Spleen (tissue), 11 donors: ENCODE measurements around the gene NRSN2. TPM values are rescaled to one million over a fixed set of nuclear protein-coding genes. Genes with fewer than 3 reads are reported as not detected.
A peak's percentile ranks its signal among the peaks of the same experiment; 100 is the strongest.

Experiments used
- DNase-seq: peaks from one replicate; pipeline ENCODE4 v3.0.0-alpha.2; 2020
- H3K27ac ChIP-seq, 8 donors: fragments of 200-600 bp; sonication (generic) in 7 of 8; 1 replicate in 4 of 8; 2 replicates in 4 of 8; pipeline versions ENCODE4 v1.5.0 to v1.8.0; 2016 to 2021; ENCODE audit warnings: inconsistent platforms in 4 of 8, mild to moderate bottlenecking in 4 of 8, moderate library complexity in 1 of 8
- H3K27me3 ChIP-seq, 7 donors: fragments of 200-600 bp; sonication (generic) in 6 of 7; replicated peaks in 1 of 7; 1 replicate in 4 of 7; 2 replicates in 3 of 7; pipeline versions ENCODE4 v1.5.0 to v1.8.0; 2016 to 2021; ENCODE audit warnings: inconsistent platforms in 3 of 7, mild to moderate bottlenecking in 1 of 7
- H3K36me3 ChIP-seq, 6 donors: fragments of 200-600 bp; sonication (generic) in 5 of 6; 1 replicate in 4 of 6; 2 replicates in 2 of 6; pipeline versions ENCODE4 v1.5.0 to v1.8.0; 2016 to 2021; ENCODE audit warnings: inconsistent platforms in 2 of 6
- H3K4me1 ChIP-seq, 6 donors: fragments of 200-600 bp; sonication (generic) in 5 of 6; 1 replicate in 3 of 6; 2 replicates in 3 of 6; pipeline versions ENCODE4 v1.5.0 to v1.8.0; 2016 to 2021; ENCODE audit warnings: inconsistent platforms in 3 of 6
- H3K4me3 ChIP-seq, 8 donors: fragments of 200-600 bp; sonication (generic) in 7 of 8; 1 replicate in 4 of 8; 2 replicates in 4 of 8; pipeline versions ENCODE4 v1.5.0 to v1.8.0; 2016 to 2021; ENCODE audit warnings: inconsistent platforms in 4 of 8, mild to moderate bottlenecking in 4 of 8, moderate library complexity in 2 of 8
- H3K9me3 ChIP-seq, 8 donors: fragments of 200-600 bp; sonication (generic) in 7 of 8; 1 replicate in 4 of 8; 2 replicates in 4 of 8; pipeline versions ENCODE4 v1.5.0 to v1.8.0; 2016 to 2021; ENCODE audit warnings: inconsistent platforms in 4 of 8
- POLR2A ChIP-seq, 3 donors: fragments of 450-650 bp; IDR thresholded peaks; one replicate each; pipeline ENCODE4 v1.5.1; 2017; ENCODE audit warnings: antibody characterized with exemption in 3 of 3, mild to moderate bottlenecking in 1 of 3
- POLR2AphosphoS5 ChIP-seq, 3 donors: sonication (generic); formaldehyde crosslinking; IDR thresholded peaks; one replicate each; pipeline ENCODE4 v1.5.1; 2017; ENCODE audit warnings: antibody characterized with exemption in 3 of 3
- WGBS, 5 donors: extraction: QIAGEN DNeasy Blood & Tissue Kit in 3 of 5; methylation state at CpG; one replicate each; pipeline versions ENCODE4 v1.1.5 to v1.1.7; 2013 to 2018; 5-methylcytosine and 5-hydroxymethylcytosine counted together
- intact Hi-C: fragments of 100-400 bp; cut with DNase I; formaldehyde crosslinking; loops from one replicate; pipeline ENCODE4 v1.15.0; 2023; ENCODE audit warnings: low total_unique reads
- polyA plus RNA-seq, 3 donors: library from polyadenylated mRNA; stranded (reverse); fragments of 200-250 nt; gene quantifications; one replicate each; pipeline ENCODE4 v1.2.1, GENCODE V29; 2013
- total RNA-seq, 7 donors: library from RNA; depleted of rRNA in 3 of 7; stranded (reverse); fragments of >200 nt in 3 of 7; fragmentation: NEBNext Ultra II Directional in 4 of 7; extraction: Animal tissue kit (Norgen Biotek cat#: 25700) in 4 of 7; gene quantifications; one replicate each; pipeline versions ENCODE4 v1.1.0 to v1.2.1, GENCODE V29; 2016 to 2021
- TF ChIP-seq, protein P1 (sequence below), 11 experiments: fragments of 200-600 bp in 7 of 11; fragments of 450-650 bp in 4 of 11; sonication (generic) in 4 of 11; IDR thresholded peaks in 8 of 11; conservative IDR thresholded peaks in 3 of 11; 1 replicate in 7 of 11; 2 replicates in 4 of 11; pipeline versions ENCODE4 v1.4.0 to v1.8.0; 2016 to 2021; ENCODE audit warnings: antibody characterized with exemption in 11 of 11, inconsistent platforms in 4 of 11, mild to moderate bottlenecking in 1 of 11
- donor health status: healthy with polysubstance abuse.
- donor health status: DM: no; HTN: no; CAD: no; lungs with moderate emphysema.
- donor health status: DM: no; HTN: no; CAD: no.
- donor health status: Bipolar disorder and iron deficiency.
- donor health status: healthy.
- donor health status: DM: no; HTN: no; CAD: no.
- donor health status: DM: yes; HTN: yes; CAD: no.

Gene NRSN2
- total and polyA plus RNA-seq, 10 donors, result 10.5 to 26.3 (median 16.8) TPM

DNA sequence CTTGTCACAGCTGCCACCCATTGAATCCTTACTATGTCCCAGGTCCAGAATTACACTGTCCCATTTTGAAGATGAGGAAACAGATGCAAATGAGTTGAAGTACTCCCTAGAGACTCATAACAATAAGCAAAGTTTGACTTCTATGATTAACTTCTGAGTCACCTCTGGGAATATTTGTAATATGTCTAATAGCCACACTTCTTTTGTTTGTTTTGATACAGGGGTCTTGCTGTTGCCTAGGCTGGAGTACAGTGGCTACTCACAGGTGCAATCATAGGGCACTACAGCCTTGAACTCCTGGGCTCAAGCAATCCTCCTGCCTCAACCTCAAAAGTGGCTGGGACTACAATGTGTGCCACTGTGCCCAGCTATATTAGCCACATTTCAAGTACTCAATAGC is 33.0 kb upstream of the NRSN2 start:
- DNase-seq, result no peak
- H3K27me3 ChIP-seq, result no peaks in the 10 kb centered on the region
- H3K36me3 ChIP-seq, result no peaks in the 10 kb centered on the region
- no peak for TF ChIP-seq POLR2AphosphoS5 (IDR thresholded peaks at IDR 0.05)
- TF ChIP-seq, protein P1, sequence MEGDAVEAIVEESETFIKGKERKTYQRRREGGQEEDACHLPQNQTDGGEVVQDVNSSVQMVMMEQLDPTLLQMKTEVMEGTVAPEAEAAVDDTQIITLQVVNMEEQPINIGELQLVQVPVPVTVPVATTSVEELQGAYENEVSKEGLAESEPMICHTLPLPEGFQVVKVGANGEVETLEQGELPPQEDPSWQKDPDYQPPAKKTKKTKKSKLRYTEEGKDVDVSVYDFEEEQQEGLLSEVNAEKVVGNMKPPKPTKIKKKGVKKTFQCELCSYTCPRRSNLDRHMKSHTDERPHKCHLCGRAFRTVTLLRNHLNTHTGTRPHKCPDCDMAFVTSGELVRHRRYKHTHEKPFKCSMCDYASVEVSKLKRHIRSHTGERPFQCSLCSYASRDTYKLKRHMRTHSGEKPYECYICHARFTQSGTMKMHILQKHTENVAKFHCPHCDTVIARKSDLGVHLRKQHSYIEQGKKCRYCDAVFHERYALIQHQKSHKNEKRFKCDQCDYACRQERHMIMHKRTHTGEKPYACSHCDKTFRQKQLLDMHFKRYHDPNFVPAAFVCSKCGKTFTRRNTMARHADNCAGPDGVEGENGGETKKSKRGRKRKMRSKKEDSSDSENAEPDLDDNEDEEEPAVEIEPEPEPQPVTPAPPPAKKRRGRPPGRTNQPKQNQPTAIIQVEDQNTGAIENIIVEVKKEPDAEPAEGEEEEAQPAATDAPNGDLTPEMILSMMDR (IDR thresholded peaks at IDR 0.05 in 8 of 11, conservative IDR thresholded peaks at IDR 0.05 in 3 of 11), result no peak
- TF ChIP-seq POLR2A (IDR thresholded peaks at IDR 0.05), result no peak
- intact Hi-C loops, result no loop called here
- H3K4me3 ChIP-seq, result no peak overlapping the region
- H3K27ac ChIP-seq, result no peak overlapping the region
- H3K9me3 ChIP-seq, result no peaks in the 10 kb centered on the region
- H3K4me1 ChIP-seq, result peaks cover 5 to 23% (median 17%) of the 10 kb centered on the region in 6 donors

GRCh38 chr20:316316-317068 is 30.4 kb upstream of the NRSN2 start:
- TF ChIP-seq, protein P1 (IDR thresholded peaks at IDR 0.05 in 8 of 11, conservative IDR thresholded peaks at IDR 0.05 in 3 of 11), result no peak
- no peak for TF ChIP-seq POLR2A (IDR thresholded peaks at IDR 0.05)
- no peak for TF ChIP-seq POLR2AphosphoS5 (IDR thresholded peaks at IDR 0.05)
- 89 to 95% (median 90%) methylated on average over 2 of the region's 2 CpGs for WGBS, 5 donors
- no peak overlapping the region for H3K4me3 ChIP-seq
- H3K27me3 ChIP-seq, result no peaks in the 10 kb centered on the region
- intact Hi-C loops, result no loop called here
- H3K27ac ChIP-seq, result no peak overlapping the region
- H3K4me1 ChIP-seq, result no peaks in the 10 kb centered on the region
- H3K9me3 ChIP-seq, result no peaks in the 10 kb centered on the region
- peak; percentile 10 for DNase-seq
- no peaks in the 10 kb centered on the region for H3K36me3 ChIP-seq

DNA sequence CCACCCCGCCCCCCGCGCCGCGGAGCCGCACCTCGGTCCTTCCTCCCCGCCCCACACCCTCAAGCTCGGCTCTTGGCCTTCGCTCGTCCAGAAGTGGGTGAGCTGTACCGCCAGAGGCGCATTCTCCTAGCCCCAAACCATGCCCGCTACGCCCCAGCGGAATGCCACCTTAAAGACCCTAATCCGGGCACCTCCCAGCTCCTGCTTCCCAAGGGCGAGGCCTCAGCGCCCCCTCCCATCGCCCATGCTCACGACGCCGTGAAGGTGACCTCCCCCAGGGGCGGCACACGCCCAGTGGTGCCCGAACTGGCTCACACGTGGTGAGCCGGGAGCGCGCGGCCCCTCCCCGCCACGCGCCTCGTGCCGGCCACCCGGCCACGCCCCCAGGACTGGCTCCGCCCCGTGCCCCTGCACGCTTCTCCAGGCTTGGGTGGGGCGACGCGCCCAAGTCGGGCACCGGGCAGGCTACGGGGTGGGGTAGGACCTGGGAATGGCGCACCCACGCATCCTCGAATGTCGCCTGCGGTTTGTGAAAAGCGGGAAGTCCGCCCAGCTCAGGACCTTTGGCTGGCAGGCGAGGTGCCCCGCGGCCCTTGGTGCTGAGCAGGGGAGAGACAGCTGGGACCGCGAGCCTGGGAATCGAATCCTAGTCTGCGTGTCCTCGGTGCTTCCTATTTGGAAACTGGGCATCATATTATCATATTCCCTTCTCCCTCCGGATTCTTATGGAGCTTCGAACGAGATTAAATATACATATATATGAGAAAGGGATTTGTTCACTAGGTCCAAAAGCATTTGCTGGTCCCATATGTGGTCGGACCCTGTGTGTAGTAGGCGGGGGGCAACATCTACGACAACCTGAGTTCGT is 22.5 kb upstream of the NRSN2 start:
- TF ChIP-seq POLR2A (IDR thresholded peaks at IDR 0.05), result peak in 1 of 3 donors; percentile 7
- TF ChIP-seq, protein P1 (IDR thresholded peaks at IDR 0.05 in 8 of 11, conservative IDR thresholded peaks at IDR 0.05 in 3 of 11), result peak in 9 of 11 experiments; percentile 9 to 57 (median 44)
- peak; percentile 84 to 91 (median 88) for TF ChIP-seq POLR2AphosphoS5 (IDR thresholded peaks at IDR 0.05)
- peaks cover 3 to 54% (median 44%) of the 10 kb centered on the region in 6 donors for H3K4me1 ChIP-seq
- peak; percentile 97 for DNase-seq
- peak overlapping the region; percentile 90 to 98 (median 94) for H3K27ac ChIP-seq
- intact Hi-C loops, result loop anchor here (5.0 kb wide), 2 partner anchors 37 to 117 kb away; no protein-coding TSS in a partner anchor
- 0 to 2% (median 1%) methylated on average over 42 to 69 of the region's 69 CpGs for WGBS, 5 donors
- no peaks in the 10 kb centered on the region for H3K9me3 ChIP-seq
- H3K27me3 ChIP-seq, result peaks cover 0 to 14% (median 0%) of the 10 kb centered on the region in 7 donors
- peak overlapping the region; percentile 69 to 94 (median 78) for H3K4me3 ChIP-seq
- H3K36me3 ChIP-seq, result no peaks in the 10 kb centered on the region
